Neural progenitor cell (in vitro differentiated cells): ENCODE measurements around the gene SCN1B. TPM values are rescaled to one million over a fixed set of nuclear protein-coding genes. Genes with fewer than 3 reads are reported as not detected.
A peak's percentile ranks its signal among the peaks of the same experiment; 100 is the strongest.

ENCODE experiments used
- DNase-seq: peaks from one replicate; pipeline ENCODE4 v3.0.0-alpha.2; 2016; ENCODE audit warnings: low spot score
- H2AFZ ChIP-seq: fragments of 200-600 bp; sonication (generic); replicated peaks from 2 replicates; pipeline ENCODE4 v1.6.1; 2016; ENCODE audit warnings: antibody characterized with exemption
- H3F3A ChIP-seq: fragments of 200-600 bp; sonication (generic); 2 replicates; pipeline ENCODE4 v1.6.1; 2016; ENCODE audit warnings: antibody characterized with exemption, low read depth
- H3K27ac ChIP-seq: fragments of 200-600 bp; sonication (generic); 2 replicates; pipeline ENCODE4 v1.5.1; 2016; ENCODE audit warnings: mild to moderate bottlenecking
- H3K27me3 ChIP-seq: fragments of 200-600 bp; sonication (generic); 2 replicates; pipeline ENCODE4 v1.6.1; 2016; ENCODE audit warnings: mild to moderate bottlenecking, moderate library complexity
- H3K36me3 ChIP-seq: fragments of 200-600 bp; sonication (generic); 2 replicates; pipeline ENCODE4 v1.5.1; 2016
- H3K4me1 ChIP-seq: fragments of 200-600 bp; sonication (generic); 2 replicates; pipeline ENCODE4 v1.6.1; 2016; ENCODE audit warnings: mixed run types
- H3K4me2 ChIP-seq: fragments of 200-600 bp; sonication (generic); 2 replicates; pipeline ENCODE4 v1.6.1; 2016
- H3K4me3 ChIP-seq: fragments of 200-600 bp; sonication (generic); 2 replicates; pipeline ENCODE4 v1.5.1; 2016
- H3K79me2 ChIP-seq: fragments of 200-600 bp; sonication (generic); 2 replicates; pipeline ENCODE4 v1.6.1; 2016; ENCODE audit warnings: low read depth
- H3K9ac ChIP-seq: fragments of 200-600 bp; sonication (generic); 2 replicates; pipeline ENCODE4 v1.6.1; 2016
- H3K9me3 ChIP-seq: fragments of 200-600 bp; sonication (generic); 2 replicates; pipeline ENCODE4 v1.5.1; 2016; ENCODE audit warnings: low read depth
- H4K20me1 ChIP-seq: fragments of 200-600 bp; sonication (generic); 2 replicates; pipeline ENCODE4 v1.6.1; 2016; ENCODE audit warnings: low read depth
- H3K27ac Mint-ChIP-seq: 3 replicates; pipeline ENCODE4 v1.8.0; 2021; ENCODE audit warnings: mixed read lengths
- H3K27me3 Mint-ChIP-seq: 2 replicates; pipeline ENCODE4 v1.8.0; 2022; ENCODE audit warnings: low read depth, mild to moderate bottlenecking, inconsistent platforms, moderate library complexity, mixed read lengths; ENCODE audit not compliant: insufficient read depth
- H3K36me3 Mint-ChIP-seq: 3 replicates; pipeline ENCODE4 v1.8.0; 2021; ENCODE audit warnings: mixed read lengths
- H3K4me1 Mint-ChIP-seq: 3 replicates; pipeline ENCODE4 v1.8.0; 2021; ENCODE audit warnings: mixed read lengths
- H3K4me3 Mint-ChIP-seq: 3 replicates; pipeline ENCODE4 v1.8.0; 2021; ENCODE audit warnings: mild to moderate bottlenecking, moderate library complexity, mixed read lengths
- H3K9me3 Mint-ChIP-seq: 3 replicates; pipeline ENCODE4 v1.8.0; 2020; ENCODE audit warnings: mixed read lengths
- CTCF ChIP-seq: fragments of 200-600 bp; sonication (generic); IDR thresholded peaks from 2 replicates; pipeline ENCODE4 v1.5.1; 2017; ENCODE audit warnings: antibody characterized with exemption, mild to moderate bottlenecking
- EZH2 ChIP-seq: fragments of 200-600 bp; sonication (generic); IDR thresholded peaks from 2 replicates; pipeline ENCODE4 v1.6.1; 2017; ENCODE audit warnings: antibody characterized with exemption, mild to moderate bottlenecking, moderate library complexity
- EZH2phosphoT487 ChIP-seq: fragments of 200-600 bp; sonication (generic); IDR thresholded peaks from 2 replicates; pipeline ENCODE4 v1.6.1; 2017; ENCODE audit warnings: antibody characterized with exemption
- total RNA-seq: library from RNA; depleted of rRNA; stranded (reverse); fragments of >200 nt; gene quantifications from 2 replicates; pipeline ENCODE4 v1.2.3, GENCODE V29; 2015; ENCODE audit warnings: low replicate concordance

The SCN1B gene
- total RNA-seq, 1 donor from 2014 or later, result 2.2 TPM

GRCh38 chr19:35068941-35069634 lies 38.8 kb downstream of the SCN1B start:
- Mint-ChIP-seq H3K9me3 (peaks cover 4% of the 10 kb centered on the region), H3K36me3 (no peaks in the 10 kb centered on the region), H3K27me3 (no peaks in the 10 kb centered on the region), H3K4me3 (peak overlapping the region; percentile 63), H3K27ac (peak overlapping the region; percentile 95), H3K4me1 (peaks cover 14% of the 10 kb centered on the region)
- Histone ChIP-seq H2AFZ (peak overlapping the region; percentile 99), H3K27ac (no peak overlapping the region), H3K36me3 (no peaks in the 10 kb centered on the region), H3K4me2 (peak overlapping the region; percentile 77), H3K4me3 (peak overlapping the region; percentile 23), H3K9ac (no peak overlapping the region), H3F3A (peaks cover 20% of the 10 kb centered on the region), H3K4me1 (peaks cover 14% of the 10 kb centered on the region), H3K9me3 (no peaks in the 10 kb centered on the region), H4K20me1 (no peaks in the 10 kb centered on the region), H3K79me2 (no peaks in the 10 kb centered on the region), H3K27me3 (peaks cover 4% of the 10 kb centered on the region)
- TF ChIP-seq CTCF, result no peak
- TF ChIP-seq EZH2phosphoT487, result no peak
- TF ChIP-seq EZH2, result no peak
- no peak for DNase-seq

GRCh38 chr19:35069696-35070095 lies 39.4 kb downstream of the SCN1B start:
- H4K20me1 ChIP-seq, result no peaks in the 10 kb centered on the region
- Mint-ChIP-seq H3K27me3 (no peaks in the 10 kb centered on the region), H3K4me1 (peaks cover 14% of the 10 kb centered on the region), H3K27ac (no peak overlapping the region), H3K36me3 (no peaks in the 10 kb centered on the region), H3K4me3 (no peak overlapping the region), H3K9me3 (peaks cover 4% of the 10 kb centered on the region)
- no peak for DNase-seq
- H3K79me2 ChIP-seq, result no peaks in the 10 kb centered on the region
- no peaks in the 10 kb centered on the region for H3K36me3 ChIP-seq
- no peak for TF ChIP-seq CTCF
- no peak for TF ChIP-seq EZH2phosphoT487
- no peaks in the 10 kb centered on the region for H3K9me3 ChIP-seq
- no peak overlapping the region for H3K4me3 ChIP-seq
- H3K4me2 ChIP-seq, result no peak overlapping the region
- H3K27me3 ChIP-seq, result no peaks in the 10 kb centered on the region
- H3F3A ChIP-seq, result peaks cover 20% of the 10 kb centered on the region
- H3K4me1 ChIP-seq, result peaks cover 14% of the 10 kb centered on the region
- H3K27ac ChIP-seq, result no peak overlapping the region
- no peak overlapping the region for H2AFZ ChIP-seq
- no peak overlapping the region for H3K9ac ChIP-seq

- H3K36me3 Mint-ChIP-seq, result no peaks in the 10 kb centered on the region
Measured at GRCh38 chr19:35070471-35070870, 40.2 kb downstream of the SCN1B start.

More at GRCh38 chr19:35070471-35070870, 40.2 kb downstream of the SCN1B start:
- no peak overlapping the region for H3K4me3 Mint-ChIP-seq
- no peaks in the 10 kb centered on the region for H3K27me3 Mint-ChIP-seq
- Histone ChIP-seq H3K79me2 (no peaks in the 10 kb centered on the region), H3K9me3 (no peaks in the 10 kb centered on the region), H3K4me1 (peaks cover 14% of the 10 kb centered on the region), H3K4me2 (no peak overlapping the region), H3K9ac (no peak overlapping the region), H3F3A (peaks cover 20% of the 10 kb centered on the region), H3K36me3 (no peaks in the 10 kb centered on the region), H2AFZ (no peak overlapping the region), H3K27me3 (no peaks in the 10 kb centered on the region), H4K20me1 (no peaks in the 10 kb centered on the region), H3K27ac (no peak overlapping the region), H3K4me3 (no peak overlapping the region)
- DNase-seq, result no peak
- H3K9me3 Mint-ChIP-seq, result peaks cover 4% of the 10 kb centered on the region
- TF ChIP-seq CTCF (no peak), EZH2phosphoT487 (no peak), EZH2 (no peak)
- H3K4me1 Mint-ChIP-seq, result peaks cover 14% of the 10 kb centered on the region
- no peak overlapping the region for H3K27ac Mint-ChIP-seq
